HG02571 (cell line): ENCODE measurements around the gene CDIPT.
A peak's percentile ranks its signal among the peaks of the same experiment; 100 is the strongest.
"Not testable (repeated sequence)": the region's sequence is repeated elsewhere in the genome, so short reads cannot be mapped to it uniquely, and the experiment has no call there.

Source experiments
- ATAC-seq: cut with Tn5 transposase; IDR thresholded peaks from one replicate; pipeline ENCODE4 v1.9.1; 2021; ENCODE audit warnings: mild to moderate bottlenecking, moderate library complexity; ENCODE audit not compliant: unreplicated experiment

Gene CDIPT

DNA sequence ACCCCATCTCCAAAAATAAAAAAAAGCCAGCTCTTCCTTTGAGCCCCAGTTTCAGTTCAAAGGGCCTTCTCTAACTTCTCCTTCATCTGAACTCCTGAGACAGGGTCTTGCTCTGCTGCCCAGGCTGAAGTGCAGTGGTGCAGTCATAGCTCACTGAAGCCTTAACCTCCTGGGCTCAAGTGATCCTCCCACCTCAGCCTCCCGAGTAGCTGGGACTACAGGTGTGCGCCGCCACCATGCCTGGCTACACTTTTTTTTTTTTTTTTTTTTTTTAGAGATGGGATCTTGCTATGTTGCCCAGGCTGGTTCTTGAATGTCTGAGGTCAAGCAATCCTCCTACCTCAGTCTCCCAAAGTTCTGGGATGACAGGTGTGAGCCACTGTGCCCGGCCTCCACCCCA, 29.8 kb downstream of the CDIPT start:
- not testable (repeated sequence) for ATAC-seq

DNA sequence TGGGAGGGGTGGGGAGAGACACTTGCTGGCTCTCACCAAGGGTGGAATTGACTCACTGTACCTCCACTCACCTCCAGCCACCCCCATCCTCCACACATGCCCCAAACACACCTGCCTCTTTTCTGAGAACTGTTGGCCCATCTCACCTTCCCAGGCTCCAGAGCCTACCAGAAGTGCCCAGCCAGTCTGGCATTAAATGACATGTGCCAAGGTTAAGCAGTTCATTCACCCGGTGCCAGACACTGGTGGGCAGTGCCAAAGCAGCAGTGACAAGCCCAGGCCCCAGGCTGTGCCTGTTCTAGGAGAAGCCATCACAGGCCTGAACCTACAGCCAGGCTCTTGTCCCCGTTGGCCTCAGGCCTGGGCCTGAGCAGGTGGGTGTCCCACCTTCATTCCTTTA, 31.5 kb downstream of the CDIPT start:
- ATAC-seq: no peak

DNA sequence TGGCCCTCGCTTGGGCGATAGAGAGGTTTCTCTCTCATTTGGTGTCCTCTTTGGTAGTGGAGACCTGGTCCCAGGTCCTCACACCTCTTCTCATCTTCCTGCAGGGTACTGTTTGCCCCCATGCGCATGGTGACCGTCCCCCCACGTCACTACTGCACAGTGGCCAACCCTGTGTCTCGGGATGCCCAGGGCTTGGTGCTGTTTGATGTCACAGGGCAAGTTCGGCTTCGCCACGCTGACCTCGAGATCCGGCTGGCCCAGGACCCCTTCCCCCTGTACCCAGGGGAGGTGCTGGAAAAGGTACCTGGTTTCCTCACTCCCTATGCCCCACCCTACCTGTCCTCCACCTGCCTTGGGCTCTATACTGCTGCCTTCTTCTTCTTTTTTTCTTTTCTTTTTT, 32.3 kb downstream of the CDIPT start:
- ATAC-seq: no peak

DNA sequence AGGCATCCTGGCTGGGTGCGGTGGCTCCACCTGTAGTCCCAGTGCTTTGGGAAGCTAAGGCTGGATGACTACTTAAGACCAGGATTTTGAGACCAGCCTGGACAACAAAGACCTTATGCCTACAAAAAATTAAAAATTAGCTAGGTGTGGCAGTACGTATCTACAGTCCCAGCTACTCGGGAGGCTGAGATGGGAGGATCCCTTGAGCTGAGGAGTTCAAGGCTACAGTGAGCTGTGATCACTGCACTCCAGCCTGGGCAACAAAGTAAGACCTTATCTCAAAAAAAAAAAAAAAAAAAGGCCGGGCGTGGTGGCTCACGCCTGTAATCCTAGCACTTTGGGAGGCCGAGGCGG, 36.7 kb downstream of the CDIPT start:
- no peak for ATAC-seq

DNA sequence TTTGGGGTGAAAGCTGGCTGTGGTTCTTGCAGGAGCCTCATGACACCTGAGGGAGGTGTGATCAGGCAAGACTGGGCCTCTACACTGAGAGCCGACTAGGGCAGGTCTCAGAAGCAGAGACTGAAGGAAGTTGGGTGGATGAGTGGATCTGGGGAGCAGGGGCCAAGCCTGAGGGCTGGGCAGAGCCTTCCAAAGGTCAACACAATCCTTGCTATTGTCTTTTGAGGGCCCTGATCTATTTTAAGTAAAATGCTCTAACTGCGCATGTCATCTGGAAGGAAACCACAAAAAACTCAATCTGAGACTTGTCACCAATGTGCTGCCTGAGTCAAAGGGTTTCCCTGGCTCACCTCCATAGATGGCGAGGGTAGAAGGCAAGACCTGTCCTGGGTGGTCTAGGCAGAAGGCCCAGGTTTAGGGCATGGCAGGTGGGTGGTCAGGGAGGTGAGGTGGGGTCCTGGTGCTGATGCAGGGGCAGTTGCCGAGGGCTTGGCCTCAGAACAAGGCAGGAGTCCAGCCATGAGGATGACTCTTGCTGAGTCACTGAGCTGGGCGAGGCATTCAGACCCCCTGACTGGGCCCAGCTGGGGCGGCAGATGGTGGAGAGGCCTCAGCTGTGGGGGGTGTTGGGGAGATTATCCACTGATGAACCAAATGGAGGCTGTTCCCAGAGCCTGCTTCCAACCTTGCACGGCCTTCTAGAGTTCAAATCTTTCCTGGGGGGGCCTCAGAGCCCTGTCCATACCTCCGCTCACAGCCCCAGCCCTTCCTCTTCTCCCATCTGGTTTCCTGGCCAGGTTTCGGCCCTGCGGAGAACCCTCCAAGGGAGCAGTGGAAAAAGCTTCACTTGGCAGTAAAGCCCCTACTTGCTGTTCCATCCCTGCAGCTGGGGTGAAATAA, 37.6 kb downstream of the CDIPT start:
- ATAC-seq: no peak

DNA sequence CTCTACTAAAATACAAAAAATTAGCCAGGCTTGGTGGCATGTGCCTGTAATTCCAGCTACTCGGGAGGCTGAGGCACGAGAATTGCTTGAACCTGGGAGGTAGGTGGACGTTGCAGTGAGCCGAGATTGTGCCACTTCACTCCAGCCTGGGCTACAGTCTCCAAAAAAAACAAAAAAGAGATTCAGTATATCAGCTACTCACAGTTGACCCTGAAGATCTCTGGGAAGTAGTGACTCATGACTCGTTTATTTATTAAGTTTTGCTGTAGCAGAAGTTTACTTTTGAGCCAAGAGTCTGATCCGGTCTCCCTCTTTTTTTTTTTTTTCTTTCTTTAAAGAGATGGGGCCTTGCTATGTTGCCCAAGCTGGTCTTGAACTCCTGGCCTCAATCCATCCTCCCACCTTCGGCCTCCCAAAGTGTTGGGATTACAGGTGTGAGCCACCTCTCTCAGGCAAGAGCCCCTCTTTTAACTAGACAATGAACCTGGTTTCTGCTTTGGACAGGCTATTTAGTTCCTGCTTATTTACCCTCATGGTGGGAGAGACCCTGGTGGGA, 38.4 kb downstream of the CDIPT start:
- no peak for ATAC-seq

DNA sequence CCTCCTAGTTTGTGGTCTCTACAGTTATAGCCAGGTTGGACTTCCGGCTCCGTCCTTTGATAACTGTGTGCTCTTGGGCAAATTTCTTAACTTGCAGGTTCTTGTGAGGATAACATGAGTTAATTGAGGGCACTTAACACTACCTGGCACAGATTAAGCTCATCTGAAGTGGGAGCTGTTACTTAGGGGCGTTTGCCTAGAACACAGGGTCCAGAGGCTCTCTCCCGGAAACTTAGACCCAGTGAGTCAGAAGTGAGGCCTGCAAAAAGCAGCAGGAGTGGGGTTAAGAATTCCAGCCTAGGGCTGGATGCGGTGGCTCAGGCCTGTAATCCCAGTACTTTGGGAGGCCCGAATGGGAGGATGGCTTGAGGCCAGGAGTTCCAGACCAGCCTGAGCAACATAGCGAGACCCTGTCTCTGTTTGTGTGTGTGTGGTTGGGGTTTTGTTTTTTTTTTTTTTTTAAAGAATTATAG, 41.3 kb downstream of the CDIPT start:
- no peak for ATAC-seq

DNA sequence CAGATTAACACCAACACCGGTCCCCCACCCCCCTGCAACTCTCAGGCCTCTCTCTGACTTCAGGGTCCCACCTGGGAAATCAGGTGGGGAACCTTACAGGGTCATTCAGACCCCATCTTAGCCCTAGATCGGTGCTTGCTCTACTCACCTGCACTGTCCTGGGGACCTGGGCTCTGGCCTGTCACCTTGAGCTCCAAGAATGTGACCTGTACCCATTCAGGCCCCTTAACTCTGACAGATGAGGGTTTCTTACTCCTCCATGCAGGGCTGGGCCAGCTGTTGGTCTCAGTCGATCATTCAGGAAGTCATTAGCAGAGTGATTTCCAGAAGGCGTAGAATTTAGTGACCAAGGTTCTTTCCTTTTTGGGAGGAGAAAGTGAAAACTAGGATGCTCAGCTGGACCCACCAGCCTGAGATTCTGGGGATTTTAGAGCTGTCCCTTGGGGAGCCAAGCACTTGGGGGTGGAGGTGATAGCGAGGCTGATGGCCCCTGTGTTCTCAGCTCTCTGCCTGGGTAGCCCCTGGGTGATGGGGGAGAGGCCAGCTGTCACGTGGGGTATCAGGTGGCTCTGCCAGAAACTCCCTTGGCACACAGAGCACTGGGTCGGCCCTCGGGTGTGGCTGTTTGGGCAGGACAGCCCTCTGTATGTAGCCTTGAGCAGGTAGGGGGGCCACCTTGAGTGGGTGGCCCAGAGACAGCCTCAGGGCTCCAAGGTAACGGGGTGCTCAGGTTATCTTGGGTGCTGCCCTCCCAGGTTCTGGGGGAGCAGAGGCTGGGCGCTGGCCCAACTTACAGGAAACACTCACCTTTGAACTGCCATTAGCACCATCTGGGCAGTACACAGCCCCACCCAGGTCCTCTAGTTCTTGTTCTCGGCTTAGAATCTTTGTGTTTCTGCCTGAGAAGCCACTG, 42.0 kb downstream of the CDIPT start:
- peak; percentile 54 for ATAC-seq

DNA sequence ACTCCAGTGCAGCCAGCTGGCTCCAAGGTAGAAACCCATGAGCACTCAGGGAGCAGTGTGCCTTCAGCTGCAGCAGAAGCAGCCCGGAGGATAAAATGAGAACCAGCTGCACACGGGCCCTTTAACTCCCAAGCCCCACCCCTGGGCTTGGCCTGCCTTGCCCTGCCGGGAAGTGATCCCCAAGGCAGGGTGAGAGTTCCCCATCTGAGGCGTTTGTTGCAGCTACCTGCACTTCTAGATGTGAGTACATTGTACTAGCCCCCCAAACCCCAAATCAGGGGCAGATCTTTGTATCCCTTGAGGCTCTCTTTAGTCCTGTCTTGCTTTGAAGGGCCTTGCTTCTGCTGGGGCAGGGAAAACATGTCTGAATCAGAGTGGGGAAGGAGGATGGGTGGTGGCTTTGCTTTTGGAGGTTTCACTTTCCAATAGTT, 42.7 kb downstream of the CDIPT start, which contains the start of gene MVP:
Gene MVP, plus strand, starts transcription at position 192 of the 431 bp plus-strand sequence. CDS start 10,088 bp downstream, outside the sequence.
- no peak for ATAC-seq

DNA sequence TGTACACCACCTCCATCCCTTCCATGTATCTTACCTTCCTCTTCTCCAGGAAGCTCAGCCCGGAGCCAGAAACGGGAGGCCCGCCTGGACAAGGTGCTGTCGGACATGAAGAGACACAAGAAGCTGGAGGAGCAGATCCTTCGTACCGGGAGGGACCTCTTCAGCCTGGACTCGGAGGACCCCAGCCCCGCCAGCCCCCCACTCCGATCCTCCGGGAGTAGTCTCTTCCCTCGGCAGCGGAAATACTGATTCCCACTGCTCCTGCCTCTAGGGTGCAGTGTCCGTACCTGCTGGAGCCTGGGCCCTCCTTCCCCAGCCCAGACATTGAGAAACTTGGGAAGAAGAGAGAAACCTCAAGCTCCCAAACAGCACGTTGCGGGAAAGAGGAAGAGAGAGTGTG, 43.5 kb downstream of the CDIPT start:
- no peak for ATAC-seq

DNA sequence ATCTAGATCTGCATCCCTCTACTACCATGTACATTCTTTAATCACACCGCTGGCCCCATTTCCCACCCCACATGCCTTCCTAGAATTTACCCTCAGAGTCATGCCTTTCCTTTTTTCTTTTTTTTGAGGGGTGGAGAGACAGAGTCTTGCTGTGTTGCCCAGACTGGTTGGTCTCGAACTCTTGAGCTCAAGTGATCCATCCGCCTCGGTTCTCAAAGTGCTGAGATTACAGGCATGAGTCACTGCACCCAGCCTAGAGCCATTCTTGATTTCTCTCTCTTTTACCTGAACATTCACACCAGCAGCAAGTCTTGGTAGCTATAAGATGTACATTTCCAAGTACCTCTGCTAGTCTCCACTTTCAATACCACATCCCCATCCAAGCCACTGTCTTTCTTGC, 44.9 kb downstream of the CDIPT start:
- no peak for ATAC-seq

DNA sequence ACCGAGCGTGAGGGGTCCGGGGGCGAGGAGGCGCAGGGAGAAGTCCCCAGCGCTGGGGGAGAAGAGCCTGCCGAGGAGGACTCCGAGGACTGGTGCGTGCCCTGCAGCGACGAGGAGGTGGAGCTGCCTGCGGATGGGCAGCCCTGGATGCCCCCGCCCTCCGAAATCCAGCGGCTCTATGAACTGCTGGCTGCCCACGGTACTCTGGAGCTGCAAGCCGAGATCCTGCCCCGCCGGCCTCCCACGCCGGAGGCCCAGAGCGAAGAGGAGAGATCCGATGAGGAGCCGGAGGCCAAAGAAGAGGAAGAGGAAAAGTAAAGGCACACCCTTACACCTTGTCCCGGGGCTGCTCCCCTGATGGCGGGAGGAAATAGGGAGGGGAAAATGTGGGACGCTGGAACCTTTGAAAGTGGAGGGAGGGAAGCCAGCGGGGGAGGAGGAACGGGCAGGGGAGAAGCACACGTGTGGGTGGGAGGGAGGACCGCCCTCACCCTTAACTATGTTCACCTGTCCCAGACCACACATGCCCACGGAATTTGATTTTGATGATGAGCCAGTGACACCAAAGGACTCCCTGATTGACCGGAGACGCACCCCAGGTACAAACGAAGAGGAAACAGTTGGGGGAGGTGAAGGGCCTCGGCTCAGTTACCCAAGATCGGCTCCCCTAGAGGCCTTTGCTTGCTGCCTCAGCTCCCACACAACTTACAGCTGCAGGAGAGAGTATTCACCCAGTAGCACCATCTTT, 46.2 kb downstream of the CDIPT start:
- no peak for ATAC-seq

DNA sequence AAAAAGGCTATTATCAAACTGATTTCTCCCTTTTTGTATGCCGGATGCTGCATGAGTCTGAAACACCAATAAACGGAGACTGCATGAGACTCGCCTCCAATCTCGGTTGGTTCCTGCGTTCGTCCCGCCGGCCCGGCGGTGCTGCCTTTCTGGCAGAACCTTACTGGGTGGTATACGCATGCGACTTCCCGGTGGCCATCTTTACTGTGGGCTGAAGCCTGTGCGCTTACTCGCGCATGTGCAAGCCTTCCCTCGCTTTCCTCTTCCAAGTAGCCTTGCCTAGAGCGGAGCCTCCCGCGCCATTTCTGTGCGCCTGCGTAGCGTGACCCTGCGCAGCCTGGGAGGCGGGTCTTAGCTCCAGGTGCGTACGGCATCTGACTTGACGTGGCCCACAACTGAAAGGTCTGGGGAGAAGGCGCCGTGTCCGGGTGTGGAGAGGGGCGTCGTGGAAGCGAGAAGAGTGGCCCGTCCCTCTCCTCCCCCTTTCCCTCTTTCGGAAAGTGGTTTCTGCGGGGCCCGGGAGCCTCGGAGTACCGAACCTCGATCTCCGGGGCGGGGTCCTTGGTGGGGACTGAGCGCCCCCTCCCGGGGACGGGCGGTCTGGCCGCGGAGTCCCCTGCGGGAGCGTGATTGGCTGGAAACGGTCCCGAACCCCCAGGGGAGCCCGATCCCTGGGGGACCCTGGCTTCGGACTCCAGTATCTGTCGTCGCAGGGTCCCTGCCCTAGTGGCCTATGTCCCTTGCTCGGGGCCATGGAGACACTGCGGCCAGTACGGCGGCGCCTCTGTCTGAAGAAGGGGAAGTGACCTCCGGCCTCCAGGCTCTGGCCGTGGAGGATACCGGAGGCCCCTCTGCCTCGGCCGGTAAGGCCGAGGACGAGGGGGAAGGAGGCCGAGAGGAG, 47.0 kb downstream of the CDIPT start, which contains the start of gene PAGR1:
Gene PAGR1, plus strand, starts transcription at position 360 of the 901 bp plus-strand sequence. Its CDS starts 374 bp downstream, at position 734.
- ATAC-seq: peak; percentile 53

DNA sequence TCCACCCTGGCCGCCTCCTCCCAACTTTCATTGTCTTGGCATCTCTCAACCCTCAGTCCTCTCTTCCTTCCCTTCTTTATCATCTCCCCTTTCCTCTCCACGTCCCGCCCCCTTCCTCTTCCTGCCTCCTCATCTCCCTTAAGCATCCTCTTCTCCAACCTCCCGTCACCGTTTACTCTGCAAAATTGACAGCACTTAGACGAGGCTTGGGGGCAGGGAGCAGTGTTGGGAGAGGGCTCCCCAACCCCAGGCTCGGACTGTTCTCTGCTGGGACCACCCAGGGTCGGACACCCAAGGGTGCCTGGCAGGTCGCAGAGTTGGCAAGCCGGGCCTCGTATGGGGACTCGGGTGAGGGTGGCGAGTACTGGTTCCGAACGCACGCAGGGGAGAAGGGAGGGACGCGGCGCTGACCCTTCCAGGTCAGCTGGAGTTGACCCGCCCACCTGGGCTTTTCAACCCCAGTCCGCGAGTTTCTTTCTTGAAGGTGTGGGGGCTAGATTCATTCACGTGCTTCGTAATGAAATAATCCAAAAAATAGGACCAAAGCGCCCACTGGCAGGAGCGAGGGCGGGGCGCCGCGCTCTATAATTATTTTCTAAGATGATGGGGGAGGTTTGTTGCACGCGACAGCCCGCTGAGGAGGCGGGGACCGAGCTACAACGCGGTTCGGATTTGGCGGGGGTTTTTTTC, 47.8 kb downstream of the CDIPT start:
- ATAC-seq: no peak

DNA sequence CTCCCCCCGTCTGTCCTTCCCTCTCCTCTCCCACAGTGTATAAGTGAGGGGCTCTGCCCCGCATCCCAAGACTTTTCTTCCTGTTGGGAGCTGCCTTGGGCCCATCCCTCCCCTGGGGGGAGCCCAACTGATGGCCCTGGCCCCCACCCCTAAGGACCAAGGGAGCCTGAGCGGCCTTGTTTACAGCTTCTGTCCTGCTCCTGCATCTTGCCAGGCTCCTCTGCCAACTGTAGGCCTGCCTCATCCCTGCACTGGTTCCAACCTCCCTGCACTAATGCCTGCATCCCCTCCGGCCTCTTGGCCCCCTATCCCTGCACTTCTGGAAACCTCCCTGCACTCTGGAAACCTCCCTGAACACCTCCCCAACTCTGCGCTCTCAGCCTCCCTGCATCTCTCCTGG, 48.4 kb downstream of the CDIPT start:
- no peak for ATAC-seq

DNA sequence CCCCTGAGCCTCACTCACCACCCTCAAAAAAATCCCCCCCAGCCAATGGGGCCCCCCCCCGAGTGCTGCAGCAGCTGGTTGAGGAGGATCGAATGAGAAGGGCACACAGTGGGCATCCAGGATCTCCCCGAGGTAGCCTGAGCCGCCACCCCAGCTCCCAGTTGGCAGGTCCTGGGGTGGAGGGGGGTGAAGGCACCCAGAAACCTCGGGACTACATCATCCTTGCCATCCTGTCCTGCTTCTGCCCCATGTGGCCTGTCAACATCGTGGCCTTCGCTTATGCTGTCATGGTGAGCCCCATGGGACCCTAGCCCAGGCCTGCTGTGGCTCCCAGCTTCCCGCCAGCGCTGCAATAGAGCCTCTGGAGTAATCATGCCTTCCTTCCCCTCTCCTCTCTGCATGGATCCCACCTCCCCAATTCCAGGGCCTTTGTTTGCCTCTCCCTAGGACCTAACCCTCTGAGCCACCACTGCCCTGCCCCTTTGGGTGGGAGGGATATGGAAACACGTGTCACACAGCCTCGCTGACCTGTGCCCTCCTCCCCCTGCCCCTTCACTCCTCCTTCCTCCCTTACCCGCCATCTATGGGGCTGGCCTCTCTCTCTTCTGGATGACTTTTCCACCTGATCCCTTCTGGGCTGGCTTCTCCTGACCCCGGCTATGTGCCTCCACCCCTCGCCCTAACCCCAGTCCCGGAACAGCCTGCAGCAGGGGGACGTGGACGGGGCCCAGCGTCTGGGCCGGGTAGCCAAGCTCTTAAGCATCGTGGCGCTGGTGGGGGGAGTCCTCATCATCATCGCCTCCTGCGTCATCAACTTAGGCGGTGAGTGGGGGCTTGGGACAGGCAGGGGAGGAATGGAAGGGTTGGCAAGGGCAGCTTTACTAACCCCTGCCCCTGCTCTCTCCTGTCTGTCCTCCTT, 49.1 kb downstream of the CDIPT start:
- ATAC-seq: no peak

DNA sequence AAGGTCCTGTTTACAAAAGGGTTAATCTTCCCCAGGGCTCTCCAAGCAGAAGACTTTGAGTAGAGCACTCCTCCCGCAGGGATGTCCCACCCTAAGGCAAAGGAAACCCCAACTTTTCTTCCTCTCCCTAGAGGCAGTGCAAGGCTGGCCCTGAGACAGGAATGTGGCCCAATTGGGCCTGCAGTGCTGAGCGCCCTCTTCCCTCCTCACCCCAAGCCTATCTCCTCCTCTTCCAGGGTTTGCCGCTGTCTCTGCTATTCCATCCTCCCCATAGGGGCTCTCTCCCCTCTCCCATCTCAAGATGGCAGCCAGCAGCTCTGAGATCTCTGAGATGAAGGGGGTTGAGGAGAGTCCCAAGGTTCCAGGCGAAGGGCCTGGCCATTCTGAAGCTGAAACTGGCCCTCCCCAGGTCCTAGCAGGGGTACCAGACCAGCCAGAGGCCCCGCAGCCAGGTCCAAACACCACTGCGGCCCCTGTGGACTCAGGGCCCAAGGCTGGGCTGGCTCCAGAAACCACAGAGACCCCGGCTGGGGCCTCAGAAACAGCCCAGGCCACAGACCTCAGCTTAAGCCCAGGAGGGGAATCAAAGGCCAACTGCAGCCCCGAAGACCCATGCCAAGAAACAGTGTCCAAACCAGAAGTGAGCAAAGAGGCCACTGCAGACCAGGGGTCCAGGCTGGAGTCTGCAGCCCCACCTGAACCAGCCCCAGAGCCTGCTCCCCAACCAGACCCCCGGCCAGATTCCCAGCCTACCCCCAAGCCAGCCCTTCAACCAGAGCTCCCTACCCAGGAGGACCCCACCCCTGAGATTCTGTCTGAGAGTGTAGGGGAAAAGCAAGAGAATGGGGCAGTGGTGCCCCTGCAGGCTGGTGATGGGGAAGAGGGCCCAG, 50.0 kb downstream of the CDIPT start:
- no peak for ATAC-seq
